GM10248 (cell line): ENCODE measurements around the gene ARHGEF39.
A peak's percentile ranks its signal among the peaks of the same experiment; 100 is the strongest.
"Not testable (repeated sequence)": the region's sequence is repeated elsewhere in the genome, so short reads cannot be mapped to it uniquely, and the experiment has no call there.

ENCODE experiments used
- CTCF ChIA-PET: fragments of 300-600 bp; sonication (Branson Sonifier 250); formaldehyde crosslinking; extraction: SDS; loops from one replicate; lab custom pipeline; 2021; ENCODE audit warnings: antibody characterized with exemption; lab: Yijun Ruan, JAX
- POLR2A ChIA-PET: fragments of 350-650 bp; sonication (Branson Sonifier 250); formaldehyde crosslinking; extraction: SDS; loops from one replicate; lab custom pipeline; 2020; ENCODE audit warnings: antibody characterized with exemption; lab: Yijun Ruan, JAX
- DNase-seq: peaks from one replicate; pipeline ENCODE4 v3.0.0; 2012; ENCODE audit errors: extremely low spot score
- TF ChIP-seq, protein P1 (sequence below): IDR thresholded peaks from 2 replicates; pipeline ENCODE4 v1.5.1; 2012; ENCODE audit warnings: mild to moderate bottlenecking, low read depth; ENCODE audit errors: extremely low read depth, missing control alignments, control extremely low read depth

The ARHGEF39 gene

GRCh38 chr9:35650341-35651158 lies 14.4 kb downstream of the ARHGEF39 start, which contains the start of gene SIT1:
Gene SIT1 (minus strand): TSS chr9:35650931. CDS start chr9:35650853, 78 bp downstream.
- CTCF ChIA-PET = interaction anchor here (1.5 to 7.2 kb wide), 3 partner anchors 35 to 79 kb away, joined by 4 to 97 read pairs (median 13); partner anchors contain the start of gene CD72
- POLR2A ChIA-PET = interaction anchor here (1.2 to 1.5 kb wide), 2 partner anchors 39 to 82 kb away, joined by 3 to 4 read pairs; partner anchors contain the start of genes CREB3 and TLN1
- TF ChIP-seq, protein P1, sequence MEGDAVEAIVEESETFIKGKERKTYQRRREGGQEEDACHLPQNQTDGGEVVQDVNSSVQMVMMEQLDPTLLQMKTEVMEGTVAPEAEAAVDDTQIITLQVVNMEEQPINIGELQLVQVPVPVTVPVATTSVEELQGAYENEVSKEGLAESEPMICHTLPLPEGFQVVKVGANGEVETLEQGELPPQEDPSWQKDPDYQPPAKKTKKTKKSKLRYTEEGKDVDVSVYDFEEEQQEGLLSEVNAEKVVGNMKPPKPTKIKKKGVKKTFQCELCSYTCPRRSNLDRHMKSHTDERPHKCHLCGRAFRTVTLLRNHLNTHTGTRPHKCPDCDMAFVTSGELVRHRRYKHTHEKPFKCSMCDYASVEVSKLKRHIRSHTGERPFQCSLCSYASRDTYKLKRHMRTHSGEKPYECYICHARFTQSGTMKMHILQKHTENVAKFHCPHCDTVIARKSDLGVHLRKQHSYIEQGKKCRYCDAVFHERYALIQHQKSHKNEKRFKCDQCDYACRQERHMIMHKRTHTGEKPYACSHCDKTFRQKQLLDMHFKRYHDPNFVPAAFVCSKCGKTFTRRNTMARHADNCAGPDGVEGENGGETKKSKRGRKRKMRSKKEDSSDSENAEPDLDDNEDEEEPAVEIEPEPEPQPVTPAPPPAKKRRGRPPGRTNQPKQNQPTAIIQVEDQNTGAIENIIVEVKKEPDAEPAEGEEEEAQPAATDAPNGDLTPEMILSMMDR = no peak
- DNase-seq = peak; percentile 69

- ChIA-PET POLR2A (interaction anchor here (1.0 to 1.5 kb wide), 3 partner anchors 38 to 83 kb away, joined by 3 to 4 read pairs (median 3); partner anchors contain the start of genes CREB3 and TLN1), CTCF (interaction anchor here (1.2 to 7.2 kb wide), 8 partner anchors 10 to 176 kb away, joined by 3 to 138 read pairs (median 4); partner anchors contain the start of genes ARHGEF39, CCDC107, CD72 and CREB3)
- TF ChIP-seq, protein P1 = no peak
- DNase-seq = peak; percentile 50
These were observed 15.3 kb downstream of the ARHGEF39 start for GRCh38 chr9:35649431-35650340.

DNA sequence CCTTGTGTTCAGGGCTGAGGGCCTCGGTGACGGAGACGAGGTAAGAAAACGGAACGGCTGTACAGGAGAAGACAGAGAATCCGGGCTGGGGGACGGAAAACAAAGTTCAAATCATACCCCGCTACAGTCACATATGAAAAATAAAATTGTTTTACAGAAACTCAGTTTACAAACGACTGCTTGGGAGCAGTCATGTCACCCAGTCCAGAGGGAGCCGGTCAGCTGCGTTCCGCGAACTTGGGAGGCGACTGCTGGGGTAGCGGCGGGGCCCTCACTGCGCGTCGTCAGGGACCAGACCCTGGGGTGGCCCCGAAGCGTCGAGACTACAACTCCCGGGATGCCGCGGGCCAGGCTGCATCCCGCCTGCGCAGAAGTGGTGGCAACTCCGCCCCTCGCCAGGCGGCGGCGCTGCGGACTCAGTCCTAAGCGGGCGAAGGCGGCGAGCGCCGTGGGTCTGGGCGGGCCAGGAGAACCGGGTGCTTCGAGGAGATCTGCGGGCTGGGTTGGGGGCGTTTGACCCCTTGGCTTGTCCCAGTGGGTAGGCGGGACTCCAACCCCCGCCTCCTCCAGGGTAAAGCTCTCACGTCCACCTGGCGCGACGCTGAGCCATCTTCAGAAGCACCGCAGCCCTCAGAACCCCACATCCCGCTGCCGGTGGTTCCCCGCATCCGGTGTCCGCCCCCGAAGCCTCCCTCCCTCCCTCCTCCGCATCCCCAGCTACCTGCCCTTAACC lies 18.3 kb downstream of the ARHGEF39 start:
- TF ChIP-seq, protein P1 = peak; percentile 98
- ChIA-PET POLR2A (interaction anchor here (0.5 to 1.6 kb wide), 3 partner anchors 11 to 85 kb away, joined by 3 to 5 read pairs (median 5); partner anchors contain the start of genes CCDC107, CREB3, RMRP and TLN1), CTCF (interaction anchor here (0.7 to 7.2 kb wide), 30 partner anchors 8 to 567 kb away, joined by 3 to 138 read pairs (median 4); partner anchors contain the start of genes ARHGEF39, CCDC107, CD72 and CREB3)
- peak; percentile 94 for DNase-seq

DNA sequence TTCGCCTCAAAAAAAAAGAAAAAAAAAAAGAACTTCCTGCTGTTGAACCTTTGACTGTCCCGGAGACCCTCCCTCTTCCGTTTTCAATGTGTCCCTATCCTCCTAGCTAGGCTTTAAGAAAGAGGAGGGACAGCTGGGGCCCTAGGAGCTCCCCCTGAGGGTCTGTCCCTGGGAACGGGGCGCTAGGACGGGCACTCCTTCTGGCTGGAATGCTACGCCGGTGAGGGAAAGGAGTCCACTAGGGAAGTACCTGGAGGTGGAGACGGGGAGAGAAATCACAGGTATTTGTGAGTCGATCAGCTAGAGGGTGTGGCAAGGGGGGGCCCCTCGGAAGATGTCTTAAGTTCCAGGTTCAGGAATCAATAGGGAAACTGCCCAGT lies 18.9 kb downstream of the ARHGEF39 start:
- POLR2A ChIA-PET = interaction anchor here (0.5 to 1.6 kb wide), 3 partner anchors 12 to 86 kb away, joined by 3 to 5 read pairs (median 5); partner anchors contain the start of genes CCDC107, CREB3, RMRP and TLN1
- TF ChIP-seq, protein P1 = no peak
- CTCF ChIA-PET = interaction anchor here (1.0 to 7.2 kb wide), 20 partner anchors 12 to 180 kb away, joined by 3 to 138 read pairs (median 6); partner anchors contain the start of genes ARHGEF39, CCDC107, CD72 and CREB3
- peak; percentile 28 for DNase-seq

GRCh38 chr9:35645736-35646135 lies 19.3 kb downstream of the ARHGEF39 start:
- POLR2A ChIA-PET = interaction anchor here (1.0 to 1.6 kb wide), 2 partner anchors 12 to 86 kb away, joined by 3 to 5 read pairs; partner anchors contain the start of genes CCDC107, CREB3, RMRP and TLN1
- peak; percentile 6 for DNase-seq
- CTCF ChIA-PET = interaction anchor here (0.6 to 7.2 kb wide), 19 partner anchors 12 to 189 kb away, joined by 3 to 138 read pairs (median 6); partner anchors contain the start of genes ARHGEF39, CCDC107, CD72 and CREB3

DNA sequence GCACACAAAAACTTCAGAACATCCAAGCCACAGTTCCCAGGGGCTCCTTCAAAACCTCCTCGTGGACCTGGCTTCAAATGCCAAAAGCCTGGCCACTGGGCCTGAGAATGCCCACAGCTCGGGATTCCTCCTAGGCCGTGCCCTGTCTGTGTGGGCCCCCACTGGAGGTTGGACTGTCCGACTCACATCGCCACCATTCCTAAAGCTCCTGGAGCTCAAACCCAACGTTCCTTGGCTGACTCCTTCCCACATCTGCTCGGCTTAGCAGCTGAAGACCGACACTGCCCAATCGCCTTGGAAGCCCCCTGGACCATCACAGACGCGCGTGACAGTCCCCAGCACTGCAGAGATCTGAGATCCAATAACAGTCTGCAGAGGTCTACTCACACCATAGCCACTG lies 21.9 kb downstream of the ARHGEF39 start:
- CTCF ChIA-PET = interaction anchor here (1.4 to 4.5 kb wide), 2 partner anchors 14 to 109 kb away, joined by 3 to 26 read pairs; no protein-coding TSS in a partner anchor
- POLR2A ChIA-PET = no interaction called here
- DNase-seq = no peak
- TF ChIP-seq, protein P1 = no peak

DNA sequence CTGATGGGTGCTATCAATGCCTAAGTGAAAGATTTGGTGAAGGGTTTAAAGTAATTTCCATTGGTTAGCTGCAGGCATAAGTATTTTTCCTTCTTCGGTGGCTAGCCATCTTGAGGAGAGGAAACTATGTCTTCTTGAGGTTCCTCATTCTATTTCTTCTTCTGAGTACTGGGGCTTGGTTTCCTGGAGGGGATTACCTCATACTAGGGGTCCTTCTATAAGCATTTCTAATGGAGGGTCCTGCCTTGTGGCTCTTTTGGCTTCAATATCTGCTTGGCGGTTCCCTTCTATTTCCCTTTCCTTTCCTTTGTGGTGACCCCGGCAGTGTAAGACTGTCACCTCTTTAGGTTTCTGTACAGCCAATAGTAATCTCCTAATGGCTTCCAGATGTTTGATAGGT lies 23.5 kb downstream of the ARHGEF39 start:
- CTCF ChIA-PET = interaction anchor here (3.2 kb wide), 1 partner anchor 20 kb away, joined by 7 read pairs; no protein-coding TSS in a partner anchor
- DNase-seq, POLR2A ChIA-PET: not testable (repeated sequence)

DNA sequence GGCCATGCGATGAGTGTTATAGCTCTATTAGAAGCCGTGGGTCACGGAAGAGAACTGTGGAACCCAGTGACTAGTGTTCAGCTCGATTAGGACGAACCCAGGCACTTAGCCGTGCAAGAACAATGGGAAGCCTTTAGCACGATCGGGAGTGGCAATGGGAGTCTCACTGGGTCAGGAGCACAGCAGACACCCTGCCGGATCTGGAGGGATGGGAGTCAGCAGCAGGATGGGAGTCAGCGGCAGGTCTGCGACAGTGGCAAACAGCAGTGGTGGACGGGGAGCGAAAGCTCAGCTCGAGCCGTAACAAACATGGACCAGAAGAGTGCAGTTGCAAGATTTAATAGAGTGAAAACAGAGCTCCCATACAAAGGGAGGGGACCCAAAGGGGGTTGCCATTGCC lies 24.6 kb downstream of the ARHGEF39 start:
- CTCF ChIA-PET = interaction anchor here (0.7 to 3.2 kb wide), 7 partner anchors 17 to 186 kb away, joined by 3 to 7 read pairs (median 4); partner anchors contain the start of genes CCDC107, RMRP and TLN1
- DNase-seq, POLR2A ChIA-PET: not testable (repeated sequence)
